ENCODE data around the gene PDILT.
"Not testable (repeated sequence)": the region's sequence is repeated elsewhere in the genome, so short reads cannot be mapped to it uniquely, and the experiment has no call there.

PDILT gene

GRCh38 chr16:20320178-20320577 lies 84.4 kb downstream of the PDILT start:
- no peak for DNase-seq

DNA sequence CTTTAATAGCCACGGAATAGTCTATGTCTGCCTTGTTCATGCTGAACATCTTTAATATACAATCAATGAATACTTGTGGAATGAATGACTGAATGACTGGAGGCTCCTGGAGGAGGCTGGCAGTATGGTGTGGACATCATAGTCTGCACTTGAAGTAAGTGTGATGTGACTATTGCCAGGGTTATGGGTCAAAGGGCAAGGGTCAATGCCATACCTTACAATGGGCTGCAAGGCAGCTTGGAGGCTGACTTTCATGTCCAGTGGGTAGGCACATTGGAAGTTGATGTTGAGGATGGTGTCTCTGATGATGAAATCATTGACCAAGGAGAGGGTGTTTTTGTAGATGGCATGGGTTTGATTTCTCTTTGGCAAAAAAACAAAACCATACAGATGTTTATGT lies 85.1 kb downstream of the PDILT start:
- DNase-seq = no peak

DNA sequence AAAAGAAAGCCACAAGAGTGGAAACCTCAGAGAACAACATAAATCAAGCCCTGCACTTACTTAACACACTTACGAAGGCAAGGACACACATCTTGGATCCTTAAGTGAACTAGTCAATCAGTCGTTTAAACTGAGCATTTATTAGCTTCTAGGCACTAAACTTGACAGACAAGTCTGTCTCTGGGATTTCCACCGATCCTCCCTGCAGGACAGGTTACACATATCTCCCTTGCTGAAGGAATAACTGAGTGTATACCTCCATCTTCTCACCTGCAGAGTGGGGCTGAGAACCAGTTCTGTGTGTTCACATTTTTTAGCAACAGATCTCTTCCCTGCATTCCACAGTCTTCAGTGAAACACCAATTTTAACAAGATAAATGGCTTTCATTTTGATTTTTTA lies 86.1 kb downstream of the PDILT start:
- DNase-seq = no peak

- DNase-seq = no peak
These were observed 86.5 kb downstream of the PDILT start for GRCh38 chr16:20318006-20318405.

GRCh38 chr16:20317117-20317516 lies 87.4 kb downstream of the PDILT start:
- no peak for DNase-seq

- no peak for DNase-seq
These were observed 87.8 kb downstream of the PDILT start for GRCh38 chr16:20316715-20317114.

- no peak for DNase-seq
These were observed 88.8 kb downstream of the PDILT start for GRCh38 chr16:20315764-20316163.

GRCh38 chr16:20314575-20314974 lies 90.0 kb downstream of the PDILT start:
- no peak for DNase-seq

DNA sequence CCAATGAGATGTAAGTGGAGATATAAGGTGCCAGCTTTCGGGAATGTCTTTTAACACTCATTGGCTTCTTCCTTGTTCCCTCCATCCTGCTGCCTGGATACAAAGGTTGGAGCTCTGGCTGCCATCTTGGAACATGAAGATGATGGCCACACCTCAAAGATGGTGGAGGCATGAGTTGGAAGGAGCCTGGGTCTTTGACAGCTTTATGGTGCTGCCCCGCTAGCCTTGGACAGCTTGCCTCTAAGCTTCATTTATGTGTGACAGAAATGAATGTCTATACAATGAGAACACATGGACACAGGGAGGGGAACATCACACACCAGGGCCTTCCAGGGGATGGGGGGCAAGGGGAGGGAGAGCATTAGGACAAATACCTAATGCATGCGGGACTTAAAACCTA lies 90.8 kb downstream of the PDILT start:
- DNase-seq = no peak

- DNase-seq = not testable (repeated sequence)
These were observed 91.9 kb downstream of the PDILT start for GRCh38 chr16:20312536-20313095.

- DNase-seq = no peak
These were observed 93.0 kb downstream of the PDILT start for GRCh38 chr16:20311548-20311947.

GRCh38 chr16:20310421-20311395 lies 93.8 kb downstream of the PDILT start:
- no peak for DNase-seq

GRCh38 chr16:20309786-20310185 lies 94.8 kb downstream of the PDILT start:
- DNase-seq = no peak
